Measurements from ENCODE around the gene SAA2. TPM values are rescaled to one million over a fixed set of nuclear protein-coding genes. Genes with fewer than 3 reads are reported as not detected.

Gene SAA2
- total RNA-seq, 2 experiments from 2014 or later, result 0.25 TPM; not detected in 1

- DNase-seq (no peak), ATAC-seq (ENCODE audit: poor library complexity) (no peak)
- H3K27me3 ChIP-seq (ENCODE audit: control insufficient read depth in 1 of 2, insufficient read depth in 2 of 2, low read length in 2 of 2), result peaks cover 18 to 19% of the 10 kb centered on the region in 2 experiments
- Mint-ChIP-seq H3K4me1 (ENCODE audit: low read depth) (no peaks in the 10 kb centered on the region), H3K36me3 (ENCODE audit: low read depth) (no peaks in the 10 kb centered on the region), H3K4me3 (no peak overlapping the region), H3K27me3 (peaks cover 77% of the 10 kb centered on the region), H3K9me3 (no peaks in the 10 kb centered on the region), H3K27ac (no peak overlapping the region)
- no peaks in the 10 kb centered on the region for H3K36me3 ChIP-seq (ENCODE audit: insufficient read depth, low read length)
- ChIA-PET POLR2A (no interaction called here), CTCF (interaction anchor here (0.9 kb wide), 1 partner anchor 83 kb away, joined by 3 read pairs; no protein-coding TSS in a partner anchor)
- H3K9me3 ChIP-seq (ENCODE audit: control insufficient read depth in 1 of 2, insufficient read depth in 1 of 2, low read length in 2 of 2), result peaks cover 0 to 10% of the 10 kb centered on the region in 2 experiments
- no peaks in the 10 kb centered on the region for H3K4me1 ChIP-seq (ENCODE audit: insufficient read depth, low read length)
- intact Hi-C loops (cut with DNase I, micrococcal nuclease), result no loop called here
- H3K27ac ChIP-seq (ENCODE audit: low read depth in 1 of 2, low read length in 2 of 2), result no peak overlapping the region
- TF ChIP-seq, protein P1, sequence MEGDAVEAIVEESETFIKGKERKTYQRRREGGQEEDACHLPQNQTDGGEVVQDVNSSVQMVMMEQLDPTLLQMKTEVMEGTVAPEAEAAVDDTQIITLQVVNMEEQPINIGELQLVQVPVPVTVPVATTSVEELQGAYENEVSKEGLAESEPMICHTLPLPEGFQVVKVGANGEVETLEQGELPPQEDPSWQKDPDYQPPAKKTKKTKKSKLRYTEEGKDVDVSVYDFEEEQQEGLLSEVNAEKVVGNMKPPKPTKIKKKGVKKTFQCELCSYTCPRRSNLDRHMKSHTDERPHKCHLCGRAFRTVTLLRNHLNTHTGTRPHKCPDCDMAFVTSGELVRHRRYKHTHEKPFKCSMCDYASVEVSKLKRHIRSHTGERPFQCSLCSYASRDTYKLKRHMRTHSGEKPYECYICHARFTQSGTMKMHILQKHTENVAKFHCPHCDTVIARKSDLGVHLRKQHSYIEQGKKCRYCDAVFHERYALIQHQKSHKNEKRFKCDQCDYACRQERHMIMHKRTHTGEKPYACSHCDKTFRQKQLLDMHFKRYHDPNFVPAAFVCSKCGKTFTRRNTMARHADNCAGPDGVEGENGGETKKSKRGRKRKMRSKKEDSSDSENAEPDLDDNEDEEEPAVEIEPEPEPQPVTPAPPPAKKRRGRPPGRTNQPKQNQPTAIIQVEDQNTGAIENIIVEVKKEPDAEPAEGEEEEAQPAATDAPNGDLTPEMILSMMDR (IDR thresholded peaks at IDR 0.05), result no peak
- no peak overlapping the region for H3K4me3 ChIP-seq (ENCODE audit: low read length)
These were observed 39.4 kb downstream of the SAA2 start for GRCh38 chr11:18209058-18209457.

DNA sequence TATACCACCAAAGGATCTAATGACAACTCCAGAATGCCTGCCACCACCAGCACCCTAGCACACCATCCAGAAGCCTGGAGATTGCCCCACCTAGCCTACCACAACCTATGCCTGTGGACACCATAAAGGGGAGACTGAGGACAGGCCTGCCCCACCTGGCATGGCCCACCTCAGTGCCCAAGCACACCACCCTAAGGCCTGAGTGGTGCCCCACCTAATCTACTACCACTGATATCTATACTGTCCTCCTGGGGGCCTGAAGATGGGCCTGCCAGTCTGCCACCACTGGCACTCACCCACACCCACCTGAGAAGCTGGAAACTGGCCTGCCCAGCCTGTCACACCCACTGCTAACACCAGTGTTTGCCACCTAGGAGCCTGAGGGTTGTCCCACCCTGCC lies 43.7 kb downstream of the SAA2 start:
- POLR2A ChIA-PET, result no interaction called here
- no peaks in the 10 kb centered on the region for H3K4me1 ChIP-seq (ENCODE audit: insufficient read depth, low read length)
- Mint-ChIP-seq H3K4me1 (ENCODE audit: low read depth) (no peaks in the 10 kb centered on the region), H3K27ac (no peak overlapping the region), H3K4me3 (no peak overlapping the region), H3K27me3 (peaks cover 68% of the 10 kb centered on the region), H3K36me3 (ENCODE audit: low read depth) (no peaks in the 10 kb centered on the region), H3K9me3 (no peaks in the 10 kb centered on the region)
- DNase-seq (no peak), ATAC-seq (ENCODE audit: poor library complexity) (no peak)
- CTCF ChIA-PET, result no interaction called here
- H3K9me3 ChIP-seq (ENCODE audit: control insufficient read depth in 1 of 2, insufficient read depth in 1 of 2, low read length in 2 of 2), result peaks cover 0 to 14% of the 10 kb centered on the region in 2 experiments
- intact Hi-C loops (cut with DNase I, micrococcal nuclease), result no loop called here
- no peaks in the 10 kb centered on the region for H3K36me3 ChIP-seq (ENCODE audit: insufficient read depth, low read length)
- H3K27me3 ChIP-seq (ENCODE audit: control insufficient read depth in 1 of 2, insufficient read depth in 2 of 2, low read length in 2 of 2), result peaks cover 18 to 27% of the 10 kb centered on the region in 2 experiments
- H3K4me3 ChIP-seq (ENCODE audit: low read length), result no peak overlapping the region
- no peak overlapping the region for H3K27ac ChIP-seq (ENCODE audit: low read depth in 1 of 2, low read length in 2 of 2)
- TF ChIP-seq, protein P1 (IDR thresholded peaks at IDR 0.05), result no peak

- ChIA-PET POLR2A (no interaction called here), CTCF (no interaction called here)
- ATAC-seq (ENCODE audit: poor library complexity), result no peak
- Histone ChIP-seq H3K36me3 (ENCODE audit: insufficient read depth, low read length) (no peaks in the 10 kb centered on the region), H3K9me3 (ENCODE audit: control insufficient read depth in 1 of 2, insufficient read depth in 1 of 2, low read length in 2 of 2) (peaks cover 0 to 13% of the 10 kb centered on the region in 2 experiments), H3K27me3 (ENCODE audit: control insufficient read depth in 1 of 2, insufficient read depth in 2 of 2, low read length in 2 of 2) (peaks cover 18 to 25% of the 10 kb centered on the region in 2 experiments), H3K4me3 (ENCODE audit: low read length) (no peak overlapping the region), H3K4me1 (ENCODE audit: insufficient read depth, low read length) (no peaks in the 10 kb centered on the region), H3K27ac (ENCODE audit: low read depth in 1 of 2, low read length in 2 of 2) (no peak overlapping the region)
- Mint-ChIP-seq H3K36me3 (ENCODE audit: low read depth) (no peaks in the 10 kb centered on the region), H3K4me3 (no peak overlapping the region), H3K27me3 (peaks cover 69% of the 10 kb centered on the region), H3K27ac (no peak overlapping the region), H3K4me1 (ENCODE audit: low read depth) (no peaks in the 10 kb centered on the region), H3K9me3 (no peaks in the 10 kb centered on the region)
- TF ChIP-seq, protein P1 (IDR thresholded peaks at IDR 0.05), result no peak
- intact Hi-C loops (cut with DNase I, micrococcal nuclease), result no loop called here
- DNase-seq, result no peak
These were observed 44.2 kb downstream of the SAA2 start for GRCh38 chr11:18204220-18204619.
